Neural crest cell (in vitro differentiated cells): ENCODE measurements around the gene OSBP2. TPM values are rescaled to one million over a fixed set of nuclear protein-coding genes. Genes with fewer than 3 reads are reported as not detected.

Source experiments
- DNase-seq: peaks from one replicate; pipeline ENCODE4 v3.0.0; 2021; ENCODE audit warnings: low read depth, mixed read lengths, low spot score
- H3K27ac Mint-ChIP-seq: one replicate; pipeline ENCODE4 v1.8.0; 2021; ENCODE audit warnings: mild to moderate bottlenecking, mixed read lengths; ENCODE audit not compliant: unreplicated experiment
- H3K27me3 Mint-ChIP-seq: 2 replicates; pipeline ENCODE4 v1.8.0; 2021; ENCODE audit warnings: low read depth, mild to moderate bottlenecking, mixed read lengths
- H3K36me3 Mint-ChIP-seq: 2 replicates; pipeline ENCODE4 v1.8.0; 2021; ENCODE audit warnings: low read depth, mild to moderate bottlenecking, mixed read lengths
- H3K4me1 Mint-ChIP-seq: 2 replicates; pipeline ENCODE4 v1.8.0; 2021; ENCODE audit warnings: mixed read lengths
- H3K4me3 Mint-ChIP-seq: one replicate; pipeline ENCODE4 v1.8.0; 2021; ENCODE audit warnings: mild to moderate bottlenecking, mixed read lengths
- H3K9me3 Mint-ChIP-seq: 2 replicates; pipeline ENCODE4 v1.8.0; 2021; ENCODE audit warnings: mixed read lengths
- CTCF ChIP-seq: fragments of 200-600 bp; sonication (generic); conservative IDR thresholded peaks from 2 replicates; pipeline ENCODE4 v1.5.0; 2021; ENCODE audit warnings: antibody characterized with exemption, mild to moderate bottlenecking
- total RNA-seq: library from RNA; stranded (reverse); gene quantifications from 2 replicates; pipeline ENCODE4 v1.2.1, GENCODE V29; 2021

OSBP2 gene
- total RNA-seq, 1 donor from 2014 or later, result 2.8 TPM

GRCh38 chr22:30874431-30875370 is 180.0 kb downstream of the OSBP2 start:
- Mint-ChIP-seq H3K4me1 (peaks cover 7% of the 10 kb centered on the region), H3K36me3 (no peaks in the 10 kb centered on the region), H3K27ac (no peak overlapping the region), H3K4me3 (no peak overlapping the region), H3K9me3 (no peaks in the 10 kb centered on the region), H3K27me3 (no peaks in the 10 kb centered on the region)
- no peak for TF ChIP-seq CTCF
- no peak for DNase-seq

GRCh38 chr22:30875481-30876215 is 181.0 kb downstream of the OSBP2 start:
- H3K27me3 Mint-ChIP-seq, result no peaks in the 10 kb centered on the region
- no peak for TF ChIP-seq CTCF
- H3K9me3 Mint-ChIP-seq, result no peaks in the 10 kb centered on the region
- no peak for DNase-seq
- H3K36me3 Mint-ChIP-seq, result no peaks in the 10 kb centered on the region
- H3K4me3 Mint-ChIP-seq, result no peak overlapping the region
- no peak overlapping the region for H3K27ac Mint-ChIP-seq
- H3K4me1 Mint-ChIP-seq, result peaks cover 7% of the 10 kb centered on the region

- Mint-ChIP-seq H3K36me3 (no peaks in the 10 kb centered on the region), H3K4me1 (peaks cover 7% of the 10 kb centered on the region), H3K4me3 (no peak overlapping the region), H3K27me3 (no peaks in the 10 kb centered on the region), H3K9me3 (no peaks in the 10 kb centered on the region), H3K27ac (no peak overlapping the region)
- DNase-seq, result no peak
- TF ChIP-seq CTCF, result no peak
Observed at GRCh38 chr22:30876221-30876751, 181.6 kb downstream of the OSBP2 start.

GRCh38 chr22:30876915-30877553 is 182.4 kb downstream of the OSBP2 start:
- DNase-seq, result no peak
- Mint-ChIP-seq H3K27me3 (no peaks in the 10 kb centered on the region), H3K27ac (peak overlapping the region; percentile 6), H3K4me1 (peaks cover 4% of the 10 kb centered on the region), H3K9me3 (no peaks in the 10 kb centered on the region), H3K36me3 (no peaks in the 10 kb centered on the region), H3K4me3 (no peak overlapping the region)
- TF ChIP-seq CTCF, result no peak

GRCh38 chr22:30877662-30878515 is 183.2 kb downstream of the OSBP2 start:
- Mint-ChIP-seq H3K27me3 (no peaks in the 10 kb centered on the region), H3K27ac (no peak overlapping the region), H3K9me3 (no peaks in the 10 kb centered on the region), H3K4me1 (no peaks in the 10 kb centered on the region), H3K4me3 (no peak overlapping the region), H3K36me3 (no peaks in the 10 kb centered on the region)
- no peak for TF ChIP-seq CTCF
- no peak for DNase-seq
